ENCODE data around the gene APPBP2.

DNA sequence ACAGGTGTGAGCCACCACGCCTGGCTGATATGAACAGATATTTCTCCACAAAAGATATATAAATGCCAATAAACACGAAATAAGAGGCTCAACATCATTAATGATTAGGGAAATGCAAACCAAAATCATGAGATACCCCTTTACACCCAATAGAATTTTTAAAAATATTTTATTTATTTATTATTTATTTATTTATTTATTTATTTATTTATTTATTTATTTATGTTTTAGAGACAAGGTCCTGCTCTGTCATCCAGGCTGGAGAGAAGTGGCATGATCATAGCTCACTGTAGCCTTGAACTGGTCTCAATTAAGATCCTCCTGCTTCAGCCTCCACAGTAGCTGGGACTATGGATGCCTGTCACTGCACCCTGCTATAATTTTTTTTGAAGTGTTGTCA lies 30.8 kb downstream of the APPBP2 start:
- TF ChIP-seq, protein P1, sequence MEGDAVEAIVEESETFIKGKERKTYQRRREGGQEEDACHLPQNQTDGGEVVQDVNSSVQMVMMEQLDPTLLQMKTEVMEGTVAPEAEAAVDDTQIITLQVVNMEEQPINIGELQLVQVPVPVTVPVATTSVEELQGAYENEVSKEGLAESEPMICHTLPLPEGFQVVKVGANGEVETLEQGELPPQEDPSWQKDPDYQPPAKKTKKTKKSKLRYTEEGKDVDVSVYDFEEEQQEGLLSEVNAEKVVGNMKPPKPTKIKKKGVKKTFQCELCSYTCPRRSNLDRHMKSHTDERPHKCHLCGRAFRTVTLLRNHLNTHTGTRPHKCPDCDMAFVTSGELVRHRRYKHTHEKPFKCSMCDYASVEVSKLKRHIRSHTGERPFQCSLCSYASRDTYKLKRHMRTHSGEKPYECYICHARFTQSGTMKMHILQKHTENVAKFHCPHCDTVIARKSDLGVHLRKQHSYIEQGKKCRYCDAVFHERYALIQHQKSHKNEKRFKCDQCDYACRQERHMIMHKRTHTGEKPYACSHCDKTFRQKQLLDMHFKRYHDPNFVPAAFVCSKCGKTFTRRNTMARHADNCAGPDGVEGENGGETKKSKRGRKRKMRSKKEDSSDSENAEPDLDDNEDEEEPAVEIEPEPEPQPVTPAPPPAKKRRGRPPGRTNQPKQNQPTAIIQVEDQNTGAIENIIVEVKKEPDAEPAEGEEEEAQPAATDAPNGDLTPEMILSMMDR (IDR thresholded peaks at IDR 0.05) = no peak
- TF ChIP-seq EZH2phosphoT487 (IDR thresholded peaks at IDR 0.05) = no peak
- TF ChIP-seq EZH2 (IDR thresholded peaks at IDR 0.05) = no peak

All from neural progenitor cell (in vitro differentiated cells).